Dermis blood vessel endothelial cell (primary cell): ENCODE data around the gene ZCCHC12. TPM values are rescaled to one million over a fixed set of nuclear protein-coding genes. Genes with fewer than 3 reads are reported as not detected.

ENCODE experiments used
- DNase-seq: peaks from one replicate; pipeline ENCODE4 v3.0.0; 2010
- total RNA-seq: library from RNA; depleted of rRNA; stranded (reverse); fragments of >200 nt; gene quantifications from 2 replicates; pipeline ENCODE4 v1.2.3, GENCODE V29; 2014

The ZCCHC12 gene
- total RNA-seq, 1 donor from 2014 or later = under 0.01 TPM

DNA sequence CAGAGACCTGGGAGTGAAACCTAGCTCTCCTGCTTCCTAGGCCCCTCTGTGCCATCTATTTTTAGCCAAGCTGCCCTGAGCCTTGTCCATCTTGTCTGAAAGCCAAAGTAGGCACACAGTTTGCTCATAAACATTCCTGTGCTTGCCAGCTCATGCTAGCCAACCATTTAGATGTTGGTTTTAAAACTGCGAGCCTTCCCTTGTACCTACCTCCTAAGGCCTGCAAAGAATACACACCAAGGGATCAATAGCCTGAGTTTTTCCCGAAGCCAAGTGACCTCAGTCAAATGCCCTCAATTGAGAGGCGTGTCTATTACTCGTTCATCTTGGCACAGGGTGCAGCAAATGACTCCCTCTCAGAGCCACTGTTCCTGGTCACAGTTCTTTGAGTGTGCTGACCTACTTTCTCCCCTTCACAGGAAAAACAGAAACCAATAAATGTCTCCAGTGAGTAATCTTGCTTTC lies 48.5 kb downstream of the ZCCHC12 start:
- no peak for DNase-seq

Other genes starting within 250 kb of the ZCCHC12 start
- gene IL13RA1, start 96.2 kb upstream of the ZCCHC12 start, total RNA-seq = 80.6 and 85.4 TPM in 2 replicates
- 25.2 and 26.5 TPM in 2 replicates for gene LONRF3, start 150.8 kb downstream of the ZCCHC12 start, total RNA-seq
- not detected in 2 replicates for gene CT47C1, start 249.2 kb downstream of the ZCCHC12 start, total RNA-seq